Activated B cell treated with CpG ODN at 0.5 μM for 24 hours (primary cell): ENCODE data around the gene RXFP4. TPM values are rescaled to one million over a fixed set of nuclear protein-coding genes. Genes with fewer than 3 reads are reported as not detected.
"Not testable (repeated sequence)": the region's sequence is repeated elsewhere in the genome, so short reads cannot be mapped to it uniquely, and the experiment has no call there.

Experiments
- ATAC-seq: fragments of 200-7000 bp; cut with Tn5 transposase; one replicate; pipeline ENCODE4 v1.10.0; 2021; ENCODE audit warnings: low read depth, mild to moderate bottlenecking, moderate library complexity
- CTCF ChIA-PET: fragments of 350-600 bp; sonication (Branson Sonifier 250); formaldehyde crosslinking; loops from one replicate; lab custom pipeline; 2021; ENCODE audit warnings: antibody characterized with exemption; lab: Charles Lee
- POLR2A ChIA-PET: fragments of 350-600 bp; sonication (Branson Sonifier 250); formaldehyde crosslinking; loops from one replicate; lab custom pipeline; 2021; ENCODE audit warnings: antibody characterized with exemption; lab: Charles Lee
- DNase-seq: peaks from one replicate; pipeline ENCODE4 v3.0.0; 2022
- H3K27ac Mint-ChIP-seq: one replicate; pipeline ENCODE4 v1.8.0; 2020; ENCODE audit warnings: mixed read lengths
- H3K27me3 Mint-ChIP-seq: one replicate; pipeline ENCODE4 v1.8.0; 2021; ENCODE audit warnings: mixed read lengths
- H3K36me3 Mint-ChIP-seq: one replicate; pipeline ENCODE4 v1.8.0; 2021; ENCODE audit warnings: low read depth, mixed read lengths
- H3K4me1 Mint-ChIP-seq: one replicate; pipeline ENCODE4 v1.8.0; 2021; ENCODE audit warnings: mixed read lengths
- H3K4me3 Mint-ChIP-seq: one replicate; pipeline ENCODE4 v1.8.0; 2020; ENCODE audit warnings: mild to moderate bottlenecking, mixed read lengths
- H3K9me3 Mint-ChIP-seq: one replicate; pipeline ENCODE4 v1.8.0; 2020; ENCODE audit warnings: mixed read lengths
- CTCF ChIP-seq: fragments of 200-600 bp; IDR thresholded peaks from one replicate; pipeline ENCODE4 v1.8.0; 2022; ENCODE audit warnings: antibody characterized with exemption, mild to moderate bottlenecking
- intact Hi-C: fragments of 100-400 bp; cut with micrococcal nuclease; formaldehyde crosslinking; loops from one replicate; pipeline ENCODE4 v1.15.1; 2024
- total RNA-seq: library from RNA; stranded (reverse); gene quantifications from 2 replicates; pipeline ENCODE4 v1.2.3, GENCODE V29; 2022

Gene RXFP4
- total RNA-seq, 1 donor from 2014 or later: not detected

- CTCF ChIA-PET: interaction anchor here (1.1 to 9.8 kb wide), 5 partner anchors 10 to 50 kb away, joined by 4 to 146 read pairs (median 6); partner anchors contain the start of genes KHDC4 and RXFP4
- DNase-seq (no peak), ATAC-seq (no peak)
- POLR2A ChIA-PET: interaction anchor here (0.6 to 14.6 kb wide), 11 partner anchors 10 to 798 kb away, joined by 3 to 403 read pairs (median 6); partner anchors contain the start of genes KHDC4, MEF2D and RXFP4
- Mint-ChIP-seq H3K36me3 (no peaks in the 10 kb centered on the region), H3K4me3 (no peak overlapping the region), H3K4me1 (peaks cover 63% of the 10 kb centered on the region), H3K27me3 (no peaks in the 10 kb centered on the region), H3K9me3 (no peaks in the 10 kb centered on the region), H3K27ac (peak overlapping the region; percentile 90)
- intact Hi-C loops: no loop called here
- TF ChIP-seq CTCF: no peak
Observed at GRCh38 chr1:155984341-155984740, 42.9 kb downstream of the RXFP4 start.

- peak overlapping the region; percentile 90 for H3K27ac Mint-ChIP-seq
- intact Hi-C loops, H3K27me3 Mint-ChIP-seq, H3K36me3 Mint-ChIP-seq, ATAC-seq, H3K4me3 Mint-ChIP-seq, H3K9me3 Mint-ChIP-seq, DNase-seq: not testable (repeated sequence)
- peaks cover 63% of the 10 kb centered on the region for H3K4me1 Mint-ChIP-seq
- ChIA-PET CTCF (interaction anchor here (1.5 to 9.8 kb wide), 3 partner anchors 10 to 81 kb away, joined by 3 to 146 read pairs (median 6); partner anchors contain the start of gene RXFP4), POLR2A (interaction anchor here (0.7 to 14.6 kb wide), 7 partner anchors 11 to 798 kb away, joined by 4 to 403 read pairs (median 8); partner anchors contain the start of genes KHDC4 and RXFP4)
Observed at GRCh38 chr1:155984903-155985645, 43.6 kb downstream of the RXFP4 start.

- peak; percentile 43 for TF ChIP-seq CTCF
- intact Hi-C loops: loop anchor here (1.0 to 2.0 kb wide), 5 partner anchors 19 to 78 kb away; partner anchors contain the start of genes KHDC4 and RIT1
- peak; percentile 73 for DNase-seq
- Mint-ChIP-seq H3K36me3 (no peaks in the 10 kb centered on the region), H3K9me3 (no peaks in the 10 kb centered on the region), H3K4me1 (peaks cover 22% of the 10 kb centered on the region), H3K27me3 (no peaks in the 10 kb centered on the region), H3K4me3 (no peak overlapping the region), H3K27ac (peak overlapping the region; percentile 70)
- POLR2A ChIA-PET: interaction anchor here (0.6 to 3.1 kb wide), 12 partner anchors 9 to 64 kb away, joined by 3 to 26 read pairs (median 5); partner anchors contain the start of genes ARHGEF2, KHDC4 and UBQLN4
- ATAC-seq: peak; percentile 99
- CTCF ChIA-PET: interaction anchor here (0.6 to 6.9 kb wide), 22 partner anchors 8 to 290 kb away, joined by 3 to 142 read pairs (median 4); partner anchors contain the start of genes ARHGEF2, KHDC4, RXFP4 and SSR2
Observed at GRCh38 chr1:155989242-155990004, 48.0 kb downstream of the RXFP4 start.

GRCh38 chr1:155990005-155990739 is 48.7 kb downstream of the RXFP4 start:
- intact Hi-C loops: no loop called here
- H3K4me3 Mint-ChIP-seq: no peak overlapping the region
- H3K27ac Mint-ChIP-seq: peak overlapping the region; percentile 70
- ChIA-PET CTCF (interaction anchor here (0.6 to 6.9 kb wide), 21 partner anchors 9 to 289 kb away, joined by 3 to 142 read pairs (median 4); partner anchors contain the start of genes ARHGEF2, KHDC4, RXFP4 and SSR2), POLR2A (interaction anchor here (0.6 to 3.1 kb wide), 10 partner anchors 12 to 58 kb away, joined by 3 to 26 read pairs (median 6); partner anchors contain the start of genes ARHGEF2 and KHDC4)
- no peaks in the 10 kb centered on the region for H3K27me3 Mint-ChIP-seq
- DNase-seq (no peak), ATAC-seq (peak; percentile 19)
- no peaks in the 10 kb centered on the region for H3K36me3 Mint-ChIP-seq
- H3K9me3 Mint-ChIP-seq: no peaks in the 10 kb centered on the region
- H3K4me1 Mint-ChIP-seq: peaks cover 19% of the 10 kb centered on the region
- no peak for TF ChIP-seq CTCF

Other genes starting within 250 kb of the RXFP4 start
- 81.8 and 89.5 TPM in 2 replicates for gene GON4L, start 84.4 kb upstream of the RXFP4 start, total RNA-seq
- 3.3 and 3.7 TPM in 2 replicates for gene SYT11, start 82.1 kb upstream of the RXFP4 start, total RNA-seq
- gene RIT1, start 30.3 kb upstream of the RXFP4 start, total RNA-seq: 32.7 and 38.6 TPM in 2 replicates
- gene KHDC4, start 7.2 kb upstream of the RXFP4 start, total RNA-seq: 88.3 and 105 TPM in 2 replicates
- gene ARHGEF2, start 36.9 kb downstream of the RXFP4 start, total RNA-seq: 188 and 207 TPM in 2 replicates
- 136 and 146 TPM in 2 replicates for gene SSR2, start 79.3 kb downstream of the RXFP4 start, total RNA-seq
- gene UBQLN4, start 112.2 kb downstream of the RXFP4 start, total RNA-seq: 28.1 and 32.5 TPM in 2 replicates
- 45.9 and 48.0 TPM in 2 replicates for gene LAMTOR2, start 113.1 kb downstream of the RXFP4 start, total RNA-seq
- gene RAB25, start 119.5 kb downstream of the RXFP4 start, total RNA-seq: 0.32 and 0.38 TPM in 2 replicates
- gene MEX3A, start 140.8 kb downstream of the RXFP4 start, total RNA-seq: 0.39 and 0.47 TPM in 2 replicates
- 40.4 and 47.5 TPM in 2 replicates for gene LMNA, start 173.1 kb downstream of the RXFP4 start, total RNA-seq
- 7.0 and 7.4 TPM in 2 replicates for gene SEMA4A, start 211.9 kb downstream of the RXFP4 start, total RNA-seq